ENCODE measurements around the gene DEFB113. TPM values are rescaled to one million over a fixed set of nuclear protein-coding genes. Genes with fewer than 3 reads are reported as not detected.

Gene DEFB113
- total and polyA plus RNA-seq, 2 of the 4 experiments (the other 2 are of a cell fraction) = not detected

GRCh38 chr6:49964064-49964463 lies 5.4 kb downstream of the DEFB113 start, which contains the start of gene DEFB114:
TSS of gene DEFB114 (minus strand) at chr6:49964164. CDS start at chr6:49964105, 59 bp downstream.
- dilution Hi-C loops (cut with HindIII; ENCODE audit: low sequenced_read_pairs, unreplicated experiment) = no loop called here
- H3K4me2 ChIP-seq (ENCODE audit: low read depth, low read length) = no peak within 1 kb of the TSS
- no peaks in the 10 kb centered on the region for H3K27me3 ChIP-seq (ENCODE audit: control insufficient read depth, insufficient read depth, low read length)
- H3K14ac ChIP-seq (replicated peaks; ENCODE audit: low read depth, low read length) = no peak within 1 kb of the TSS
- ATAC-seq (ENCODE audit: low read depth) (no peak), DNase-seq (no peak)
- no peaks in the 10 kb centered on the region for H3K9me1 ChIP-seq (ENCODE audit: insufficient read depth, low read length)
- no peak within 1 kb of the TSS for H2AFZ ChIP-seq (replicated peaks; ENCODE audit: low read length, poor library complexity)
- H4K91ac ChIP-seq (ENCODE audit: insufficient read depth, low read depth, low read length) = no peak within 1 kb of the TSS
- H3K79me1 ChIP-seq (ENCODE audit: low read depth in 1 of 2, low read length in 2 of 2) = no peaks in the 10 kb centered on the region
- H3K23ac ChIP-seq (ENCODE audit: low read depth, low read length) = no peak within 1 kb of the TSS
- intact Hi-C loops (cut with micrococcal nuclease) = no loop called here
- H2BK15ac ChIP-seq (ENCODE audit: low read depth, low read length) = no peak within 1 kb of the TSS
- H2BK5ac ChIP-seq (ENCODE audit: low read depth, low read length, poor library complexity, severe bottlenecking) = no peak within 1 kb of the TSS
- no peaks in the 10 kb centered on the region for H3K4me1 ChIP-seq (ENCODE audit: control insufficient read depth, insufficient read depth, low read length)
- ChIA-PET POLR2A (ENCODE audit: unreplicated experiment) (no interaction called here), CTCF (interaction anchor here (0.6 kb wide), 1 partner anchor 303 kb away, joined by 3 read pairs; no protein-coding TSS in a partner anchor)
- H3K9ac ChIP-seq (ENCODE audit: low read depth, low read length) = no peak within 1 kb of the TSS
- no peak within 1 kb of the TSS for H4K5ac ChIP-seq (ENCODE audit: low read depth, low read length)
- no CpG with 5 or more reads among the region's 2 CpGs for WGBS, 2 experiments (ENCODE audit: extremely low coverage in 2 of 2, insufficient read length in 1 of 2)
- no peak within 1 kb of the TSS for H3K27ac ChIP-seq (ENCODE audit: insufficient read depth, low read length)
- H3K4me3 ChIP-seq (ENCODE audit: insufficient read depth, low read depth, low read length) = no peak within 1 kb of the TSS
- H3K56ac ChIP-seq (ENCODE audit: extremely low read depth, insufficient read depth, low read length) = no peak within 1 kb of the TSS
- H4K20me1 ChIP-seq (ENCODE audit: insufficient read depth, low read length) = no peaks in the 10 kb centered on the region
- no TSS peak for BruUV-seq (replicated peaks)
- no peaks in the 10 kb centered on the region for H3K9me3 ChIP-seq (ENCODE audit: control insufficient read depth, insufficient read depth, low read length)
- H2BK120ac ChIP-seq (ENCODE audit: low read depth, low read length) = no peak within 1 kb of the TSS
- H4K8ac ChIP-seq (ENCODE audit: low read depth in 2 of 2, low read length in 2 of 2) = no peak within 1 kb of the TSS
- H2BK20ac ChIP-seq (ENCODE audit: low read depth, low read length) = no peak within 1 kb of the TSS
- no peak within 1 kb of the TSS for H3K18ac ChIP-seq (ENCODE audit: low read depth, low read length)
- no peaks in the 10 kb centered on the region for H3K36me3 ChIP-seq (ENCODE audit: control insufficient read depth, insufficient read depth, low read length)
- TF ChIP-seq MAFK (IDR thresholded peaks at IDR 0.05; ENCODE audit: low read depth, low read length) (no peak), BHLHE40 (IDR thresholded peaks at IDR 0.05; ENCODE audit: low read depth, low read length) (no peak), MAZ (IDR thresholded peaks at IDR 0.05; ENCODE audit: borderline replicate concordance, low read depth, low read length) (no peak), CTCF (conservative IDR thresholded peaks at IDR 0.05; ENCODE audit: low read depth, low read length) (no peak), RFX5 (IDR thresholded peaks at IDR 0.05; ENCODE audit: low read depth, low read length) (no peak), NFE2L2 (IDR thresholded peaks at IDR 0.05; ENCODE audit: low read depth, low read length) (no peak), FOS (IDR thresholded peaks at IDR 0.05; ENCODE audit: low read depth, low read length) (no peak), CHD1 (IDR thresholded peaks at IDR 0.05; ENCODE audit: low read depth, low read length) (no peak), MXI1 (IDR thresholded peaks at IDR 0.05; ENCODE audit: borderline replicate concordance, low read depth, low read length) (no peak), POLR2A (IDR thresholded peaks at IDR 0.05; ENCODE audit: low read depth, low read length) (no peak), CEBPB (IDR thresholded peaks at IDR 0.05; ENCODE audit: low read depth, low read length) (no peak), RAD21 (IDR thresholded peaks at IDR 0.05; ENCODE audit: low read length) (no peak), USF2 (IDR thresholded peaks at IDR 0.05; ENCODE audit: low read depth, low read length) (no peak), RCOR1 (IDR thresholded peaks at IDR 0.05; ENCODE audit: insufficient replicate concordance, low read length) (no peak), SMC3 (IDR thresholded peaks at IDR 0.05; ENCODE audit: low read depth, low read length) (no peak), ELK1 (IDR thresholded peaks at IDR 0.05; ENCODE audit: borderline replicate concordance, low read depth, low read length) (no peak)
- in situ Hi-C loops (cut with MboI; ENCODE audit: low sequenced_read_pairs) = no loop called here
- H3K4ac ChIP-seq (ENCODE audit: low read depth, low read length) = no peak within 1 kb of the TSS
- no peak within 1 kb of the TSS for H2AK9ac ChIP-seq (replicated peaks; ENCODE audit: low read depth, low read length, poor library complexity)
- H2AK5ac ChIP-seq (ENCODE audit: low read depth, low read length) = no peak within 1 kb of the TSS
